SK-N-SH (cell line): ENCODE results near the gene SLC22A23. TPM values are rescaled to one million over a fixed set of nuclear protein-coding genes. Genes with fewer than 3 reads are reported as not detected.

Source experiments
- CTCF ChIA-PET: fragments of 300-600, 350-600 bp; formaldehyde crosslinking; extraction: SDS; loops from one replicate; lab custom pipeline; 2021; lab: Yijun Ruan, JAX
- POLR2A ChIA-PET: fragments of 350-600 bp; sonication (Branson Sonifier 250); formaldehyde crosslinking; extraction: SDS; loops from one replicate; lab custom pipeline; 2020; ENCODE audit warnings: antibody characterized with exemption, inconsistent platforms; lab: Yijun Ruan, JAX
- DNase-seq: peaks from one replicate; pipeline ENCODE4 v3.0.0; 2012
- H2AFZ ChIP-seq: fragments of 200-600 bp; sonication (generic); 2 replicates; pipeline ENCODE4 v1.8.1; 2016; ENCODE audit warnings: antibody characterized with exemption, mild to moderate bottlenecking, low read depth
- H3F3A ChIP-seq: fragments of 200-600 bp; sonication (generic); replicated peaks from 2 replicates; pipeline ENCODE3; 2016; ENCODE audit warnings: antibody characterized with exemption, mild to moderate bottlenecking; ENCODE audit not compliant: insufficient read depth
- H3K27ac ChIP-seq, 2 experiments: fragments of 200-500 bp in 1 of 2; fragments of 200-600 bp in 1 of 2; sonication (Bioruptor generic) in 1 of 2; sonication (generic), shearing (Covaris generic) in 1 of 2; 2 replicates each; pipeline versions ENCODE4 v1.5.1 to v1.6.1; 2014 to 2016; ENCODE audit warnings: low read depth in 2 of 2, inconsistent platforms in 1 of 2, low read length in 1 of 2, mild to moderate bottlenecking in 1 of 2, mixed read lengths in 1 of 2
- H3K27me3 ChIP-seq: fragments of 200-600 bp; sonication (generic), shearing (Covaris generic); 2 replicates; pipeline ENCODE4 v1.6.1; 2016; ENCODE audit warnings: mixed run types; ENCODE audit not compliant: insufficient read depth
- H3K36me3 ChIP-seq, 2 experiments: fragments of 200-500 bp in 1 of 2; fragments of 200-600 bp in 1 of 2; sonication (Bioruptor generic) in 1 of 2; sonication (generic) in 1 of 2; replicated peaks in 1 of 2; 2 replicates each; pipeline versions ENCODE3 to v1.5.1; 2014 to 2016; ENCODE audit warnings: low read length in 1 of 2, mild to moderate bottlenecking in 1 of 2; ENCODE audit not compliant: insufficient read depth in 2 of 2, control insufficient read depth in 1 of 2
- H3K4me1 ChIP-seq, 2 experiments: fragments of 200-500 bp in 1 of 2; fragments of 200-600 bp in 1 of 2; sonication (Bioruptor generic) in 1 of 2; sonication (generic), shearing (Covaris generic) in 1 of 2; 2 replicates each; pipeline versions ENCODE4 v1.5.1 to v1.6.1; 2014 to 2016; ENCODE audit warnings: low read depth in 1 of 2, low read length in 1 of 2, mixed run types in 1 of 2; ENCODE audit not compliant: insufficient read depth in 2 of 2, control insufficient read depth in 1 of 2
- H3K4me2 ChIP-seq: fragments of 200-600 bp; sonication (generic), shearing (Covaris generic); 2 replicates; pipeline ENCODE4 v1.6.1; 2017; ENCODE audit warnings: mixed run types
- H3K4me3 ChIP-seq, 2 experiments: fragments of 200-500 bp in 1 of 2; fragments of 200-600 bp in 1 of 2; sonication (Bioruptor generic) in 1 of 2; sonication (generic), shearing (Covaris generic) in 1 of 2; 2 replicates each; pipeline versions ENCODE4 v1.5.1 to v1.8.1; 2014 to 2016; ENCODE audit warnings: low read depth in 2 of 2, inconsistent platforms in 1 of 2, low read length in 1 of 2, mild to moderate bottlenecking in 1 of 2, mixed read lengths in 1 of 2, moderate library complexity in 1 of 2
- H3K79me2 ChIP-seq: fragments of 200-600 bp; sonication (generic); 2 replicates; pipeline ENCODE4 v1.8.1; 2017; ENCODE audit warnings: mild to moderate bottlenecking; ENCODE audit not compliant: insufficient read depth
- H3K9ac ChIP-seq: fragments of 200-600 bp; sonication (generic); 2 replicates; pipeline ENCODE4 v1.6.1; 2017; ENCODE audit warnings: mixed run types
- H3K9me2 ChIP-seq: fragments of 200-600 bp; sonication (generic); 2 replicates; pipeline ENCODE4 v1.6.1; 2017; ENCODE audit warnings: mixed run types
- H3K9me3 ChIP-seq: fragments of 200-600 bp; sonication (generic); 2 replicates; pipeline ENCODE4 v1.6.1; 2017; ENCODE audit warnings: mixed run types, mild to moderate bottlenecking, moderate library complexity
- H4K20me1 ChIP-seq: fragments of 200-600 bp; sonication (generic); 2 replicates; pipeline ENCODE4 v1.6.1; 2017; ENCODE audit warnings: mild to moderate bottlenecking, mixed run types; ENCODE audit not compliant: insufficient read depth
- CTCF ChIP-seq: fragments of 200-600 bp; sonication (generic); IDR thresholded peaks from 2 replicates; pipeline ENCODE4 v1.6.1; 2017; ENCODE audit warnings: antibody characterized with exemption, mild to moderate bottlenecking, moderate library complexity
- EP300 ChIP-seq, 2 experiments: IDR thresholded peaks; 2 replicates each; pipeline versions ENCODE4 v1.4.0 to v1.6.1; 2012; ENCODE audit warnings: borderline replicate concordance in 1 of 2, low read depth in 1 of 2, low read length in 1 of 2
- FOXJ3 ChIP-seq: sonication (generic); formaldehyde crosslinking; IDR thresholded peaks from 2 replicates; pipeline ENCODE4 v1.5.1; 2020; ENCODE audit warnings: mild to moderate bottlenecking, missing genetic modification reagents
- FOXM1 ChIP-seq: IDR thresholded peaks from 2 replicates; pipeline ENCODE4 v1.4.0; 2012; ENCODE audit warnings: low read depth, mild to moderate bottlenecking
- GABPA ChIP-seq: IDR thresholded peaks from 2 replicates; pipeline ENCODE4 v1.4.0; 2012; ENCODE audit warnings: low read depth, mild to moderate bottlenecking
- JUND ChIP-seq: IDR thresholded peaks from 2 replicates; pipeline ENCODE4 v1.4.0; 2012
- MXI1 ChIP-seq: IDR thresholded peaks from 2 replicates; pipeline ENCODE4 v1.6.1; 2012; ENCODE audit warnings: mild to moderate bottlenecking, low read depth, low read length, improper control_type of control experiment
- NFIC ChIP-seq: IDR thresholded peaks from 2 replicates; pipeline ENCODE4 v1.4.0; 2012; ENCODE audit warnings: borderline replicate concordance
- NRF1 ChIP-seq: IDR thresholded peaks from 2 replicates; pipeline ENCODE4 v1.6.1; 2012; ENCODE audit warnings: low read depth, mild to moderate bottlenecking, low read length
- POLR2AphosphoS5 ChIP-seq: IDR thresholded peaks from 2 replicates; pipeline ENCODE4 v1.6.1; 2012; ENCODE audit warnings: low read depth, low read length
- RAD21 ChIP-seq: IDR thresholded peaks from 2 replicates; pipeline ENCODE4 v1.6.1; 2012; ENCODE audit warnings: mild to moderate bottlenecking, low read length
- RCOR1 ChIP-seq: fragments of 150-350 bp; IDR thresholded peaks from 2 replicates; pipeline ENCODE4 v1.6.1; 2017; ENCODE audit warnings: antibody characterized with exemption, low read length
- SIN3A ChIP-seq: IDR thresholded peaks from 2 replicates; pipeline ENCODE4 v1.6.1; 2012; ENCODE audit warnings: low read depth, mild to moderate bottlenecking, low read length, moderate library complexity, borderline replicate concordance
- SMC3 ChIP-seq: IDR thresholded peaks from 2 replicates; pipeline ENCODE4 v1.6.1; 2012; ENCODE audit warnings: low read depth, low read length, improper control_type of control experiment
- TCF12 ChIP-seq: IDR thresholded peaks from 2 replicates; pipeline ENCODE4 v1.4.0; 2012
- TEAD4 ChIP-seq: IDR thresholded peaks from 2 replicates; pipeline ENCODE4 v1.4.0; 2012; ENCODE audit warnings: mild to moderate bottlenecking, borderline replicate concordance; ENCODE audit not compliant: insufficient read depth
- YY1 ChIP-seq: IDR thresholded peaks from 2 replicates; pipeline ENCODE4 v1.4.0; 2012; ENCODE audit warnings: low read depth, mild to moderate bottlenecking
- WGBS: methylation state at CpG from one replicate; pipeline ENCODE4 v1.1.6; 2017; ENCODE audit warnings: low lambda C conversion rate; 5-methylcytosine and 5-hydroxymethylcytosine counted together
- polyA plus RNA-seq, 3 experiments: library from polyadenylated mRNA; depleted of rRNA; stranded (reverse); fragments of >200 nt; gene quantifications; 2 replicates each; pipeline ENCODE4 v1.2.3, GENCODE V29; 2012
- TF ChIP-seq, protein P1 (sequence below): IDR thresholded peaks from 2 replicates; pipeline ENCODE4 v1.4.0; 2012; ENCODE audit warnings: low read depth, borderline replicate concordance
- TF ChIP-seq, protein P2 (sequence below): IDR thresholded peaks from 2 replicates; pipeline ENCODE4 v1.4.0; 2012; ENCODE audit warnings: low read depth

SLC22A23 gene
- polyA plus RNA-seq, 1 of the 3 experiments (the other 2 are of a cell fraction) = not detected

GRCh38 chr6:3389390-3390167, 67.3 kb downstream of the SLC22A23 start:
- no peaks in the 10 kb centered on the region for H3F3A ChIP-seq
- H3K27me3 ChIP-seq = peaks cover 32% of the 10 kb centered on the region
- no peaks in the 10 kb centered on the region; a peak in 1 of 4 replicates for H3K4me1 ChIP-seq
- 67% methylated on average over 15 of the region's 15 CpGs for WGBS
- no peak overlapping the region for H3K9ac ChIP-seq
- no peak overlapping the region for H2AFZ ChIP-seq
- no peaks in the 10 kb centered on the region for H3K36me3 ChIP-seq
- no peak overlapping the region for H3K27ac ChIP-seq
- no peaks in the 10 kb centered on the region for H4K20me1 ChIP-seq
- H3K9me2 ChIP-seq = no peaks in the 10 kb centered on the region
- CTCF ChIA-PET = interaction anchor here (1.3 kb wide), 1 partner anchor 343 kb away, joined by 3 read pairs; no protein-coding TSS in a partner anchor
- no peak for DNase-seq
- no peak overlapping the region for H3K4me2 ChIP-seq
- no peak overlapping the region for H3K4me3 ChIP-seq
- no peaks in the 10 kb centered on the region for H3K9me3 ChIP-seq
- H3K79me2 ChIP-seq = no peaks in the 10 kb centered on the region
- POLR2A ChIA-PET = no interaction called here
- TF ChIP-seq NRF1 (no peak), GABPA (no peak), CTCF (no peak), POLR2AphosphoS5 (no peak), YY1 (no peak), SIN3A (no peak), FOXM1 (no peak), RAD21 (no peak), TEAD4 (no peak), FOXJ3 (CRISPR knock-in tag) (no peak), TCF12 (no peak), MXI1 (no peak), JUND (no peak), SMC3 (no peak), EP300 (IDR thresholded peaks at IDR 0.05; ENCODE audit: borderline replicate concordance in 1 of 2, low read depth in 1 of 2, low read length in 1 of 2) (no peak), RCOR1 (no peak), NFIC (no peak)
- TF ChIP-seq, protein P1, sequence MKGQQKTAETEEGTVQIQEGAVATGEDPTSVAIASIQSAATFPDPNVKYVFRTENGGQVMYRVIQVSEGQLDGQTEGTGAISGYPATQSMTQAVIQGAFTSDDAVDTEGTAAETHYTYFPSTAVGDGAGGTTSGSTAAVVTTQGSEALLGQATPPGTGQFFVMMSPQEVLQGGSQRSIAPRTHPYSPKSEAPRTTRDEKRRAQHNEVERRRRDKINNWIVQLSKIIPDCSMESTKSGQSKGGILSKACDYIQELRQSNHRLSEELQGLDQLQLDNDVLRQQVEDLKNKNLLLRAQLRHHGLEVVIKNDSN = no peak
- TF ChIP-seq, protein P2, sequence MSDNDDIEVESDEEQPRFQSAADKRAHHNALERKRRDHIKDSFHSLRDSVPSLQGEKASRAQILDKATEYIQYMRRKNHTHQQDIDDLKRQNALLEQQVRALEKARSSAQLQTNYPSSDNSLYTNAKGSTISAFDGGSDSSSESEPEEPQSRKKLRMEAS = no peak
